ENCODE results near the gene BTBD17.

Gene BTBD17

DNA sequence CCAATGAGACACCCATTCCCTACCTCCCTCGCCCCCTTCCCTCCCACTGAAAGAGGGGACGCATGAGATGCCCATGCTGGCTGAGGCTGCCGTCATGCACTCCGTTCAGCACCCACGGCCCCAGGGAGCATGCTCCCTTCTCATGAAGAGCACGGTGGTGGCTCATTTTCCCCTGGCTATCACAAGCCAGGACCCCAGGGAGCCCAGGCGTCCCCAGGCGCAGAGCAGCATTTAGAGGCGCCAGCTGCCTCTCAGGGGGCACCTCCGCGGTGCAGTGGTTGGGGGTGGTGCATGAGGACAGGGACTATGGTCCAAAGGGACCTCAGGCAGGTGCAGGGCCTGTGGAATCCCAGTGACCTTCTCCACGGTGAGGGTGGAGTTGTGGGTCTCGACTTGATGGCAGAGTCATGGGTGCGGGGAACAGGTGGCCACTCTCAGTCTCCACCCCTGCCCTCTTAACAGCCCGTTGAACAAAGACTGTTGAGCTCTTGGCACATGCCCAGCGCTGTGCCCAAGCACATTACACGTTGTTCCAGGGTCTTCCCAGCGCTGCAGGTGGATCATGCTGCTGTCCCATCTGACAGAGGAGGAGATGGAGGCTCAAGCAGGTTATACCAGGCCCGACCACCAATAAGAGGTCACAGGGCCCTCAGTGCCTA lies 22.0 kb downstream of the BTBD17 start:
- DNase-seq (ENCODE audit: insufficient read length, low spot score) (no peak), FAIRE-seq (no peak)

DNA sequence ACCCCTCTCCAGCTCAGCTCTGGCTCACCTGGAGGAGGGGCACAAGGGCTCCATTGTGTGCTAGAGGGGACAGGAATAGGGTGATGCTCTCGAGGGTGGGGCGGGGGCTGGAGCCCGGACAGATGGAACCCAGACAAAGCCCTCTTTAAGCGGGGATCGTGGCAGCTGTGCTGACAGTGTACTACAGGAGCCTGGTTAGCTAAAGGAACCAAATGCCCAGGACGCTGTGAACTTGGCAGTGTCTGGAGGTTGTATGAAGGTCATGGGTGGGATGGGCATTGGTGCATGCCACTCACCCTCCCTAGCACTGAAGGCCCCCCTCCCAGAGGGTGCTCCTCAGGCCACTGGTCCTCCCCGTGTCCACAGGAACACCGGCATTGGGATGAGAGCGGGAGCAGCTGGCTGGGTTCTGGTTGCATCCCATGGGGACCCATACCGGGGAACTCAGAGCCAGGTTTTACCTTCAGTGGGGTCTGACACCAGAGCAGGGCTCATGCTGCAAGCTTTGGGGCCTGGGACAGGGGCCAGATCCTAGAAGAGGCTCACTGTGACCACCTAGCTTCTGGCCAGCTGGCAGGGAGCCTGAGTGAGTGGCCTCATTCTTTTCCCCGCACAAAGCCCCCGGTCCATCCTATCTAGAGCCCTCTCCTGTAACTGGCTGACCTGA lies 23.7 kb downstream of the BTBD17 start:
- DNase-seq (ENCODE audit: insufficient read length, low spot score) (no peak), FAIRE-seq (no peak)

DNA sequence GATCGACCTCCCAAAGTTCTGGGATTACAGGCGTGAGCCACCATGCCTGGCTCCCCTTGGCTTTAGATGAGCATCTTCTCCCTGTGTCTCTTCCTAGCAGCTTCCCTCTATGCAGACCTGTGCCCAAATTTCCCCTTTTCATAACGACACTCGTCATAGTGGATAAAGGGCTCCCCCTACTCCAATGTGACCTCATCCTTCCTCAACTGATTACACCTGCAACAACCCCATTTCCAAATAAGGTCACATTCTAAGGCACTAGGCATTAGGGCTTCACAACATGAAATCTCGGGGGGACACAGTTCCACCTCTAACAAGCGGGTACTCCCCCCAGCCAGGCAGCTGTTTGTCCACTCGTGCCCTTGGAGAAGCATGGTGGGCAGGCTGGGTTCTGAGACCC lies 25.4 kb downstream of the BTBD17 start:
- no peak for FAIRE-seq
- DNase-seq (ENCODE audit: insufficient read length, low spot score), result no peak

DNA sequence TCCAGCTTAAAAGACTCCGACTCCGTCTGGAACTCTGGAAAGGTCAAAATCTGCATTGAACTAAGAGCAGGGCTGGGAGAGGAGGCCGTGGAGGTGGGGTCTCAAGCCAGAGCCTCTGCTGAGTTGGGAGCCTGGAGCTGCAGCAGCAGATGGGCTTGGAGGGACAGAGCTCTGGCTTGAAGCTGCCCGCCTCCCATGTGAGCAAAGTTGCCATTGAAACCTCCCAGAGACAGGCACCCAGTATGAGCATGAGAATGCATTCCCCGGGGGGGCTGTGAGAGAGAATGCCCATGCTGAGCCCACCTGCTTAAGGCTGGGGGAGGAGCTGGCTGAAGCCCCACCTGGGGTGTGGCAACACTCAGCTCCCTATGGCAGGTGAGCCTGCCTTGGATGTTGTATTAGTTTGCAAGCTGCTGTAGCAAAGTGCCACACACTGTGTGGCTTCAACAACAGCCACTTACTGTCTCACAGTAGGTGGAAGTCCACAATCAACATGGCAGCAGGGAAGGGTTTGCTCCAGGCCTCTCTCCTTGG lies 26.1 kb downstream of the BTBD17 start:
- FAIRE-seq (no peak), DNase-seq (ENCODE audit: insufficient read length, low spot score) (no peak)

DNA sequence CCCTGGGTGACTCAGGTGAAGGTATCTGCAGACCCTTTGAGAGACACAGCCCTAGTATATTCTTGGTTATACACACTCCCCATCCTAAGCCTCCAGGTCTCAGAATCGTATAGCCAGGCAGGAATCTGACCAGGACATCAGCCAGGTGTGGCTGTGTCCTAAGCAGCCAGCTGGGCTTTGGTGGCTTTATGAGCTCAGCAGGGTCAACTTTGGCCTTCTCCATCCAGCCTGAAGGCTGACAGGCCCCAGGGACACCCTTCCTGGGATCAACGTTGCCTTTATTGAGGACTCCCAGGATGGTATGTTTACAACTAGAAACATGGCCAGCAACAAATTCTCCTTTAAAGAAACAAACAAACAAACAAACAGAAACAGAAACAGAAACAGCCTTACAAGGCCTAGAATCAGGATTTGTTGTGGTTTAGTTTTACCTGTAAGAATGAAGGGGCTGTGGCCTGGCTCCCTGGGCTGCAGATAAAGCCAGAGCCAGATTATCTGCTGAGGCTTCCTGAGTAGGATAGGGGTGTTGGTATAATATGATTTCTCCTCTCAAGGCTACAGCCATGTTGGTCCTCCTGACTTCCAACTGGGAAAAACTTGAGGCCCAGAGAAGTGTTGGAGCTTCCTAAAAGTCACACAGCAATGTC lies 27.2 kb downstream of the BTBD17 start:
- FAIRE-seq, result no peak
- DNase-seq (ENCODE audit: insufficient read length, low spot score), result no peak

DNA sequence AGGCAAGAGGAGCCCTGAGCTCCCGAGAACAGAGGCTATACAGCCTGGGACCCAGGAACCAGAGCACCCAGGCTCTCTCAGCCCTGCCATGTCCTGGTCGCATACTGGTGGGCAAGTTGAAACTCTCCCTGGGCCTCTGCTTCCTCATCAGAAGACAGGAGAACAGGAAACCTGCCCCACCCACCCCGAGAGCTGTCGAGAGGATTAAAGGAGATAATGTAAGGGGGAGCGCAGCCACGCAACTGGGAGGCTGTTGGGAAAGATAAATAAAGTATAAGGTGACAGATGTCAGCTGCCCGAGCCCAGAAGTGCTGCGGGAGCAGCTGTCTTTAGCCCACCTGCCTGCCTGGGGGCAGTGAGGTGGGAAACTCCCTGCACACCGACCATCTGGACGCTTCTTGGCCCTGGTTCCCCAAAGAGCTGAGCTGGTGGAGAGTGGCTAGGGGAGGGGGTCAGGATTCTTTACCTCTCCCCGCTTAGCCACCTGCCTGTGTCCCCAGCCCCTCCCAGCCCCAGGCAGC lies 28.8 kb downstream of the BTBD17 start:
- FAIRE-seq (no peak), DNase-seq (ENCODE audit: insufficient read length, low spot score) (no peak)

DNA sequence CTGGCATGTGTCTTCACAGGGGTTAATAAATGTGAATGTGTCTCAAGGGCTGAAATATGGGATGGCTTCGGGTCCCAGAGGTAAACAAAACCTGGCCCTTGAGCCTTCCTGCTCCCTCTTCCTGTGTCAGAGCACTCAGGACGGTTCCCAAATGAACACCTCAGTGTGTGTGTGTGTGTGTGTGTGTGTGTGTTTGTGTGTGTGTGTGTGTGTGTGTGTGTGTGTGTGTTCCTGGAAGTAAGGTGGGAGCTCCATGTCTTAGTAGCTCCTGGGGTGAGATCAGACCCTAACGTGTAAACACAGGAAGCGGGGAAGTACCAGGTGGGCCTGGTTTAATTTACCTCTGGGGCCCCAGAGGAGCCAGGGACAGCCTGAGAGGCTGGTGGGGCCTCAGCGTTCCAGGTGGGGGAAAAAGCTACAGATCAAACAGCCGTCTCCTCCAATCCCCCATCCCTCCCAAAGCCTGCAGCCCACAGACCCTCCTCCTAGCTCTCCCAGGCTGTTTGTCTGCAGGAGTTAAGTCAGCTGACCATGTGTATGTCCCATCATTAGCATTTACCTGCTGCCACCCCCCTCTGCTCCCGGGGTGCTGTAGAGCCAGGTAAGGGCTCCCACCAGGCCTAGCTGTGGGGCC lies 29.5 kb downstream of the BTBD17 start:
- DNase-seq (ENCODE audit: insufficient read length, low spot score), result no peak
- FAIRE-seq, result no peak

DNA sequence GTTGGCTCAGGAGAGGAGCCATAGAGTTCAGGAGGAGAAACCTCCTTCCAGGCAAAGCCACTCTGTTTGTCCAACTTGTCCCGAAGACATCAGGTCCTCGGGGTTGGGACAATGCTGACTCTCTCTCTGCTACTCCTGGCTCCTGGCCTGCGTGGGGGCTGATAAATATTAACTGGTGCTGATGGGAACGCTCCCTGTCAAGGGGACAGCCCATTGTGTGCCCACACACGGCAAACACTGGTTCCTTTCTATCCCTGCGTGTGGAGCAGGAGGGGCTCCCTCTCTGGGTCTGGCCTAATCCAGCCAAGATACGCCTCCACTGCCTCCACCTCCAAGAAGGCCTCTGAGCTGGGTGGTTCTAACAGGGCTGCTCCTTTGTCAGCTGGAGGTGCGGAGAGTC lies 31.2 kb downstream of the BTBD17 start:
- DNase-seq (ENCODE audit: insufficient read length, low spot score) (no peak), FAIRE-seq (no peak)

DNA sequence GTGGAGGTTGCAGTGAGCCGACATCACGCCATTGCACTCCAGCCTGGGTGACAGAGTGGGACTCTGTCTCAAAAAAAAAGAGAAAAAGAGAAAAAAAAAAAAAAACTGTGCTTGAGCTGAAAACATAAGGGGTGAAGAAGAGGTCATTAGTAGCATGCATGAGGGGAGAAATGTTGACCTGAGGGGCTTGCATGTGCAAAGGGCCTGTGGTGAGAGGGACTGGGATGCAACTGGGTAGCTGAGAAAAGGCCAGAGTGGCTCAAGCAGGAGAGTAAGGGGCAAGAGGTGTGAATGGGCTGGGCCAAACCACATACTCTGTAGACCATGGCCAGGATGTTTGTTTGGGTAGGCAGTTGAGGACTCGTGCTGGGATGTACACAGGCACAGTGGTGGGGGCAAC lies 32.3 kb downstream of the BTBD17 start:
- DNase-seq (ENCODE audit: insufficient read length, low spot score) (no peak), FAIRE-seq (no peak)

DNA sequence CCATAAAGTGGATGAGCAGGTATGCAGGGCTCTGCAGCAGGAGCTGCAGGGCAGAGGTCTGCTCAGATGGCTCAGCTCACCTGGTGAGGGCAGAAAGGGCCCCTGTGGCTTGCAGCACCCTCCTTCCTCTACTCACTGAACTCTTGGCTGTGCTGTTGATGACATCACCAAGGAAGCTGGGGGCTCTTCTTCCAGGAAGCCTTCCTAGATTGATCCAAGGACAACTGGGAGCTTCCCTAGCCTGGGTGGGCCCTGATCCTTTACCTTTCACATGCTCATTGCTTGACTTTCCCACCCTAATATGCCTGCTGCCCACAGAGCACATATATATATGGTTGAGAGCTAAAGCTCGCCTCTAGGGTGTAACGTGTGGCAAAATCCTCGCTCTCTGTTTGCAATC lies 33.2 kb downstream of the BTBD17 start:
- DNase-seq (ENCODE audit: insufficient read length, low spot score) (no peak), FAIRE-seq (no peak)

DNA sequence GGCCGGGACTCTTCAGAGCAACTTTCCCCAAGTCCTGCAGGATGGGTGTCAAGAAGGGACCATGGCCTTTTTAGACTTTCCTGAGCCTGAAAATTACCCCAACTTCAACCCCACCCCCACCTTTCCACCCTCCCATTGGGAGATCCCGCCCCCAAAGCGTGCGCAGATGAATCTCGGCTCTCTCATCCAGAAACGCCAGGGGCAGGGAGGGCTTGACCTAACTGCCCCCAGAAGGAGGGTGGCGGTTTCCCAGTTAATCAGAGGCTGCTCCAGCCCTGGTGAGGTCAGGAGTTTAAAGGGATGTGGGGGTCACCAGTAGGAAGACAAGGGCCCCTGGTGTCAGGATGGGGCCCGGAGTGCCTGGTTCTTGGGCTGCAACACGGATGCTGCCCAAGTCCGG lies 35.2 kb downstream of the BTBD17 start:
- DNase-seq (ENCODE audit: insufficient read length, low spot score) (no peak), FAIRE-seq (no peak)

DNA sequence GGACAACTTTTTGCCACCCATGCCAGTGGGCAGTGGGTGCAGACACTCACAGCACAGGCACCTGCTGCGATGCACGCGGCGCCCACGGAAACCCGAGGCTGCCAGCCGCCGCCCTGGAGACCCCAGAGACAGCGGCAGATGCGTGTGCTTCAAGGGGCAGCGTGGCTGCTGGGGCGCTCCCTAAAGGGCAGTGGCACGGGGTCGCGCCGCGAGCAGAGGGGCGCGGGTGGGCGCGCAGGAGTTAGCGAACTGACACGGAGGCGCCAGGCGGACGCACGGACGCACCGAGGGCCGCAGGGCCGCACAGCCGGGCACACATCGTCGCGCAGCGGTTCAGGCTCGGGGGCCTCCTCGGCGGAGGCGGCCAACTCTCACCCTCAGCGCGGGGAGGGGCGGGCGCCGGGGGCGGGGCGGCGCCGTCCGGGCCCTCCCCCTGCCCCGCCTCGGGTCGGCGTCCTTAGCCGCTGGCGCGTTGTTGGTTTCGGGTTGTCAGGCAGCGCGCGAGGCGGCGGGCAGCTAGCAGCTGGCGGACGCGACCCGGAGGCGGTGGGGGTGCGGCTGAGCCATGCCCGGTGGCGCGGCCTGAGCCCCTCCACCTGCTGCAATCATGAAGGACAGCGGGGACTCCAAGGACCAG lies 35.8 kb downstream of the BTBD17 start, which contains the start of gene KIF19:
Gene KIF19 (plus strand): TSS at position 484 of the 637 bp plus-strand sequence. CDS start 124 bp downstream, at position 608.
- FAIRE-seq, result no peak

DNA sequence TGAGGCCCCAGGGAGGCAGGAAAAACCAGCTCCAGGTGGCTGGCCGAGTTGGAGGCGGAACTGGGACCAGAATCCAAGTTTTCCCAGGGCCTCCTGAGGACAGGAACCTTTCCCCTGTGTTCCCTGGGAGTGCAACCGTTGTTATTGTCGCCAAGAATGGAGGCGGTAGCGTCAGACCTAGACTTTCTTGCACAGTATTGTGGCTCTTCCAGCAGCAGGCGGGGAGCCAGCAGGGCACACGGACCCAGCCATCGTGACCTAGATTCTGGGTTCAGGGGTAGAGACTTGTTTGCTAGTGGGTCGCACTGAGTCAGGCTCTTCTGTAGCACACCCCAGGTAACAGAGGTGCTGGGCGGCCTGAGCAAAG lies 36.3 kb downstream of the BTBD17 start:
- DNase-seq (ENCODE audit: insufficient read length, low spot score) (no peak), FAIRE-seq (no peak)

More for the DNA sequence above, 35.8 kb downstream of the BTBD17 start, which contains the start of gene KIF19:
- no peak for DNase-seq (ENCODE audit: insufficient read length, low spot score)

DNA sequence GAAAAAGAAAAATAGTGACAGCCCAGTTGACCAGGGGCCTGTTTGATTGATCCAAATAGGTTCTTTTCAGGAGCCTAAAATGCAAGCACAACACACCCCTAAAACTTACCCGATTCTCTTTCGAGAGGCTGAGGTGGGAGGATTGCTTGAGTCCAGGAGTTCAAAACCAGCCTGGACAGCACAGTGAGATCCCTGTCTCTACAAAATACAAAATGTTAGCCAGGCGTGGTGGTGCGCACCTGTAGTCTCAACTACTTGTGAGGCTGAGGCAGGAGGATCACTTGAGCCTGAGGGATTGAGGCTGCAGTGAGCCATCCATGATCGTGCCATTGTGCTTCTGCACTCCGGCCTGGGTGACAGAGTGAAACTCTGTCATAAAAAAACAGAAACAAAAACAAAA lies 37.1 kb downstream of the BTBD17 start:
- FAIRE-seq, result no peak
- DNase-seq (ENCODE audit: insufficient read length, low spot score), result no peak

DNA sequence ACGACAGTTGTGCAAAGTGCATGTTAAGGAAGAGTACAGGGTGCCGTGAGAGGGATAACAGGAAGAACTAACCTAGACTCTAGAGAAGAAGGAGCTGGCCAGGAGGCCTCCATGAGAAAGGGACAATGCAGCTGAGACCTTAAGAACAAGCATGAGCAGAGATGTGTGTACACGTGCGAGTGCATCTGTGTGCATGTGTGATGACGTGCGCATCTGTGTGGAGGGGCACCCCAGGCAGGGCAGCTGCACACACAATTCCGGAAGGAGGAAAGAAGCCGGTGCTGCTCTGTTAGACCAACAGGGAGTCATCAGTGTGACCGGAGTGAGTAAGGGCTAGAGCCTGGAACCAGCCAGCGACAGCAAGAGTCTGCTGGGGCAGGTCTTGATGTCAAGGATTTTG lies 43.3 kb downstream of the BTBD17 start:
- no peak for DNase-seq (ENCODE audit: insufficient read length, low spot score)
- FAIRE-seq, result no peak

DNA sequence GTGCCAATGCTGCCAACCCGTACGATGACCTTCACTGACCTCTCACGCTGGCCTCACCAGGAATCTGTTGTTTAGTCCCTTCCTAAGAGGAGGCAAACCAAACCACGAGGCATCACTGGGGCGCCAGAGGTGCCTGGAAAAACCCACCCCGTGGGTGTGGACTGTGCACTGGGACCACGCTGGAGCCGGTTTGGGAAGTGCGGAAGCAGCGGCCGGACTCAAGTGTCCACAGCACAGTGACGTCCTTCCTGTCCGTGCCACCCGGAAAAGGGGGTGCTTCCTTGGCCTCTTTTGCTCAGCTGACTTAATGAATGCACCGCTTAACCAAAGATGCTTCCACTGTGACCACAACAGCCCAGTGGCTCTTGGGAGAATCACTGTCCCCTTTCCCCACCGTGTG lies 44.6 kb downstream of the BTBD17 start:
- no peak for DNase-seq (ENCODE audit: insufficient read length, low spot score)
- FAIRE-seq, result no peak

DNA sequence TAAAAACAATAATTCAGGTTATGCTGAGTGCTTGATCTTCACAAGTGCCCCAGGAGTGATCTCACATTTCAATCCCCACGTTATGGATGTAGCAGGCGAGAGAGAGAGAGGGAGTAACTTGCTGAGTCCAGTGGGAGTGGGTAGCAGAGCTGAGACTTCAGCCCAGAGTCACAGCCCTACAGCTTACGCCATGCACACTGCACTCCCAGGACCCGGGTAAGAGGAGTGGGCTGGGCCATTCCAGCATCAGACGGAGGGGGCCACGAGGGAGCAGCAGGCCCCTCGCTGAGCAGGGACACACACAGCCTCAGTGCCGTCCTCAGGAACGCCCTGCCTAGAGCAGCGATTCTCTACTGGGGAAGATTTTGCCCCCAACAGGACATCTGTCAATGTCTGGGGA lies 45.4 kb downstream of the BTBD17 start:
- no peak for FAIRE-seq

DNA sequence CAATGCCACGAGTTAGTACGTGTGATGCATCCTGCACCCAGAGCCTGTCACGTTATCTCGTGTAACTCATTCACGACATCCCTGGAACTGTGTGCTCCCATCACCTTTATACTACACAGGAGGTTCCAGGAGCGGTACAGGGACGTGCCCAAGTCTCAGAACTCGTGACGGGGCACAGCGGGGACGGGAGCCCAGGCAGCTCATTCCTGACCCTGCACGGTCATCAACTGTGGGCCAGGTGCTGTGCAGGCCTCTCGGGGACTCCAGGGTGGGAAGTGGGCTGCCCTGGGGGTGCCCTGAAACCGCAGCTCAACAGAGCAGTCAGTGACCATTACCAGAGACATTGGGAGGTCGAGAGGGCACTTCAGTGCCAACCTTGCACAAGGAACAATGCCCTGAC lies 46.8 kb downstream of the BTBD17 start:
- peak; percentile 60 for FAIRE-seq
- no peak for DNase-seq (ENCODE audit: insufficient read length, low spot score)

More for the DNA sequence above, 45.4 kb downstream of the BTBD17 start:
- no peak for DNase-seq (ENCODE audit: insufficient read length, low spot score)

DNA sequence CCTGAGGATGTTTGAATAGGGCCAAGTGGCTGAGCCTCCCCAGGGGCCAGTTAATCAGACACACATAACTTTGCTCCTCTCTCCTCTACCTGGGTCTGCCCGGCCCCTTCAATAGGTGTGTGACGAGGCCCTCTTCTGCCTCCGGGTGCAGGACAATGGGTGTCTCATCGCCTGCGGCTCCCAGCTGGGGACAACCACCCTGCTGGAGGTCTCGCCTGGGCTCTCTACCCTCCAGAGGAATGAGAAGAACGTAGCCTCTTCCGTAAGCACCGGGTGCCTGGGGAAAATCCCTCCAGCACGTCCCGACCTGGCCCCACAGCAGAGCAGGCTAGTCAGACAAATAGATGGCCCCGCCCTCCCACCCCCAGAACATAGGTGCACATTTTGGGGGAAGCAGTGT lies 51.8 kb downstream of the BTBD17 start:
- DNase-seq (ENCODE audit: insufficient read length, low spot score) (no peak), FAIRE-seq (no peak)

DNA sequence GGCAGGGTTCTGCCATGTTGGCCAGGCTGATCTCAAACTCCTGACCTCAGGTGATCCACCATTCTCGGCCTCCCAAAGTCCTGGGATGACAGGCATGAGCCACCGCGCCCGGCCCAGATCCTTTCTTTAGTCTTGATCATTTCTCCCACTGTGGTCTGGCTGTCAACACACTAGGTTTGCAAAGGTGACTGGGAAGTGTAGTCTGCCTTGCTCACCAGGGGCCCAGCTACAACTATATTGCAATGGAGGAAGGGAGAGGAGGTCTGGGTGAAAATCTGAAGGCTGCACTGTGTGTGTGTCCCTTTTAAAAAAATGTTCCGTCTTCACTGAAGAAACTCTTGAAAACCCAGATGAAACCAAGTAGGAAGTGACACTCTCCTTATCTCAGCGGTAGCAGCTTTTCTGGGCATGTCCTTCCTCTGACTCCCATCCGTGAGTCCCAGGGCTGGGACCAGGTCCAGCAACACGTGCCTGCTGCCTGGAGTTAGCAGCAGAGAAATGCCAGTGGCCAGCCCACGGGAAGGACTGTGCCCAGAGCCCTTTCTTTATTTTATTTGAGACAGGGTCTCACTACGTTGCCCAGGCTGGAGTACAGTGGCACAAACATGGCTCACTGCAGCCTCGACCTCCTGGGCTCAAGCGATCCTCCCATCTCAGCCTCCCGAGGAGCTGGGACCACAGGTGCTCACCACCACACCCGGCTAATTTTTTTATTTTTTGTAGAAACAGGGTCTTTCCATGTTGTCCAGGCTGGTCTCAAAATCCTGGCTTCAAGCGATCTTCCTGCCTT lies 53.5 kb downstream of the BTBD17 start:
- FAIRE-seq (no peak), DNase-seq (ENCODE audit: insufficient read length, low spot score) (no peak)
